ENCODE data around the gene TUT7.

- no peak for TF ChIP-seq CTCF (IDR thresholded peaks at IDR 0.05; ENCODE audit: low read depth, low read length)
- TF ChIP-seq EZH2phosphoT487 (IDR thresholded peaks at IDR 0.05; ENCODE audit: low read depth), result no peak
These were observed 100.6 kb downstream of the TUT7 start for GRCh38 chr9:86253577-86253976.

Measured in OCI-LY3 (cell line).